Keratinocyte (primary cell): Measurements from ENCODE around the gene SRPK1. TPM values are rescaled to one million over a fixed set of nuclear protein-coding genes. Genes with fewer than 3 reads are reported as not detected.

ENCODE experiments used
- DNase-seq: peaks from one replicate; pipeline ENCODE4 v3.0.0-alpha.2; 2011; ENCODE audit warnings: low read depth, missing footprints, low spot score
- FAIRE-seq: peaks from 2 replicates; lab custom pipeline; 2011; peaks lifted over from hg19 to GRCh38; lab: Jason Lieb, UNC
- H2AFZ ChIP-seq: 2 replicates; pipeline ENCODE4 v1.6.0; 2012; ENCODE audit warnings: low read length, control low read depth, inconsistent platforms; ENCODE audit not compliant: control insufficient read depth
- H3K27ac ChIP-seq: 2 replicates; pipeline ENCODE4 v1.5.1; 2011; ENCODE audit warnings: low read length; ENCODE audit not compliant: control insufficient read depth, insufficient read depth
- H3K27me3 ChIP-seq: 3 replicates; pipeline ENCODE4 v1.6.0; 2011; ENCODE audit warnings: low read length; ENCODE audit not compliant: control insufficient read depth, insufficient read depth; ENCODE audit errors: extremely low read depth
- H3K36me3 ChIP-seq, 2 experiments: 2 replicates in 1 of 2; 3 replicates in 1 of 2; pipeline ENCODE4 v1.5.1; 2011; ENCODE audit warnings: low read length in 2 of 2, mild to moderate bottlenecking in 1 of 2; ENCODE audit not compliant: control insufficient read depth in 2 of 2, insufficient read depth in 2 of 2; ENCODE audit errors: extremely low read depth in 1 of 2
- H3K4me1 ChIP-seq: 3 replicates; pipeline ENCODE4 v1.5.1; 2011; ENCODE audit warnings: low read length; ENCODE audit not compliant: control insufficient read depth, insufficient read depth; ENCODE audit errors: extremely low read depth
- H3K4me2 ChIP-seq: 3 replicates; pipeline ENCODE4 v1.6.0; 2011; ENCODE audit warnings: low read depth, low read length; ENCODE audit not compliant: control insufficient read depth, insufficient read depth; ENCODE audit errors: extremely low read depth
- H3K4me3 ChIP-seq, 3 experiments: fragments of 200-600 bp in 1 of 3; sonication (generic) in 1 of 3; 2 replicates in 2 of 3; 3 replicates in 1 of 3; pipeline ENCODE4 v1.5.1; 2011 to 2016; ENCODE audit warnings: low read length in 3 of 3, mild to moderate bottlenecking in 3 of 3, control low read depth in 2 of 3, inconsistent platforms in 1 of 3, low read depth in 1 of 3, mixed read lengths in 1 of 3, mixed run types in 1 of 3, moderate library complexity in 1 of 3; ENCODE audit not compliant: control insufficient read depth in 2 of 3, insufficient read depth in 2 of 3; ENCODE audit errors: extremely low read depth in 1 of 3
- H3K79me2 ChIP-seq: 2 replicates; pipeline ENCODE4 v1.6.0; 2012; ENCODE audit warnings: low read length; ENCODE audit not compliant: control insufficient read depth, insufficient read depth
- H3K9ac ChIP-seq: 3 replicates; pipeline ENCODE4 v1.6.0; 2011; ENCODE audit warnings: low read length; ENCODE audit not compliant: control insufficient read depth, insufficient read depth; ENCODE audit errors: extremely low read depth
- H3K9me1 ChIP-seq: 3 replicates; pipeline ENCODE4 v1.6.0; 2011; ENCODE audit warnings: low read length; ENCODE audit not compliant: control insufficient read depth, insufficient read depth; ENCODE audit errors: extremely low read depth
- H3K9me3 ChIP-seq: 2 replicates; pipeline ENCODE4 v1.5.1; 2012; ENCODE audit warnings: low read depth, low read length; ENCODE audit not compliant: control insufficient read depth
- H4K20me1 ChIP-seq: 3 replicates; pipeline ENCODE4 v1.6.0; 2011; ENCODE audit warnings: low read length; ENCODE audit not compliant: control insufficient read depth, insufficient read depth; ENCODE audit errors: extremely low read depth
- EZH2 ChIP-seq: IDR thresholded peaks from one replicate; pipeline ENCODE4 v1.6.1; 2012; ENCODE audit warnings: inconsistent platforms, mild to moderate bottlenecking, low read length, moderate library complexity
- dilution Hi-C: fragments of 300-500 bp; cut with MboI; formaldehyde crosslinking; loops from one replicate; pipeline ENCODE4 v1.7.0; 2020; ENCODE audit warnings: low sequenced_read_pairs; ENCODE audit not compliant: extremely low pct_ligation_motif_present
- polyA plus RNA-seq, 5 experiments: library from polyadenylated mRNA; depleted of rRNA in 3 of 5; stranded (reverse) in 3 of 5; stranded (forward) in 1 of 5; unstranded in 1 of 5; fragments of >200 nt; gene quantifications; 1 replicate in 1 of 5; 2 replicates in 3 of 5; 3 replicates in 1 of 5; pipeline versions ENCODE4 v1.2.1 to v1.2.3, GENCODE V29; 2011 to 2012; ENCODE audit warnings: missing spikeins in 2 of 5, low read depth in 1 of 5, low replicate concordance in 1 of 5
- TF ChIP-seq, protein P1 (sequence below), 3 experiments: IDR thresholded peaks in 1 of 3; conservative IDR thresholded peaks in 1 of 3; optimal IDR thresholded peaks in 1 of 3; 2 replicates in 2 of 3; 3 replicates in 1 of 3; pipeline versions ENCODE3 to v1.5.1; 2011; ENCODE audit warnings: low read length in 3 of 3, mild to moderate bottlenecking in 3 of 3, moderate library complexity in 2 of 3, control low read depth in 1 of 3, inconsistent platforms in 1 of 3; ENCODE audit not compliant: insufficient read depth in 2 of 3; ENCODE audit errors: extremely low read depth in 1 of 3

Gene SRPK1
- polyA plus RNA-seq, 1 donor (not counting 4 experiments of a cell fraction or from before 2014, with no cell fraction given): 64.1 TPM

DNA sequence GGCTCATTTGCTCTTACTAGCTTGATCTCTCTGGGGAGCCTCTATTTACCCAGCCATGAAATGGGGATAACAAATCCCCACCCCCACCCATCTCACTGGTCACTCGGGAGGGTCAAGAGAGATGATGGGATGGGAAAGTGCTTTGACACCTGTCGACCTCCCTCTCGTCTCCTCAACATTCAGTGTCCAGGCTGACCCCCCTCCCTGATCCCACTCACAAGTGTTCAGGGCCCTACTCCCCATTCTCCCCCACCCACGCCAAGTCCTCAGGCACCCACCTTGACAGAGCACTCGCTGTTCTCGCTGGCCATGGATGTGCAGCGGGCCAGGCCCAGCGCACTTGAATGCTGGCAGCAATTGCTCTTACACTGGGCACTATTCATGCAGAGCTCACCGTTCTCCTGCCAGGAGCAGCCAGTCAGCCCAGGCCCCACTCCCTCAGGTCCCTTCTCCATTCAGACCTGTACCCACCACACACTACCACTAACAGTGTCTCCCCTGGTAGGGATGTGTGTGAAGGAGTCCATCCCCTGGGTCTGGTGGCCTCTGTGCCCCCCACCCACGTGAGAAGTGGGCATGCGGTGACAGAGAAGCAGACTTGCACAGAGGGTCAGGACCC, 125.3 kb downstream of the SRPK1 start:
- Histone ChIP-seq H3K9me3 (no peaks in the 10 kb centered on the region), H2AFZ (no peak overlapping the region), H3K4me2 (no peak overlapping the region), H3K9ac (no peak overlapping the region), H3K79me2 (no peaks in the 10 kb centered on the region), H3K9me1 (no peaks in the 10 kb centered on the region), H3K27me3 (no peaks in the 10 kb centered on the region), H3K27ac (no peak overlapping the region), H3K36me3 (no peaks in the 10 kb centered on the region), H4K20me1 (no peaks in the 10 kb centered on the region), H3K4me1 (no peaks in the 10 kb centered on the region), H3K4me3 (no peak overlapping the region)
- no peak for TF ChIP-seq EZH2
- TF ChIP-seq, protein P1, sequence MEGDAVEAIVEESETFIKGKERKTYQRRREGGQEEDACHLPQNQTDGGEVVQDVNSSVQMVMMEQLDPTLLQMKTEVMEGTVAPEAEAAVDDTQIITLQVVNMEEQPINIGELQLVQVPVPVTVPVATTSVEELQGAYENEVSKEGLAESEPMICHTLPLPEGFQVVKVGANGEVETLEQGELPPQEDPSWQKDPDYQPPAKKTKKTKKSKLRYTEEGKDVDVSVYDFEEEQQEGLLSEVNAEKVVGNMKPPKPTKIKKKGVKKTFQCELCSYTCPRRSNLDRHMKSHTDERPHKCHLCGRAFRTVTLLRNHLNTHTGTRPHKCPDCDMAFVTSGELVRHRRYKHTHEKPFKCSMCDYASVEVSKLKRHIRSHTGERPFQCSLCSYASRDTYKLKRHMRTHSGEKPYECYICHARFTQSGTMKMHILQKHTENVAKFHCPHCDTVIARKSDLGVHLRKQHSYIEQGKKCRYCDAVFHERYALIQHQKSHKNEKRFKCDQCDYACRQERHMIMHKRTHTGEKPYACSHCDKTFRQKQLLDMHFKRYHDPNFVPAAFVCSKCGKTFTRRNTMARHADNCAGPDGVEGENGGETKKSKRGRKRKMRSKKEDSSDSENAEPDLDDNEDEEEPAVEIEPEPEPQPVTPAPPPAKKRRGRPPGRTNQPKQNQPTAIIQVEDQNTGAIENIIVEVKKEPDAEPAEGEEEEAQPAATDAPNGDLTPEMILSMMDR (optimal IDR thresholded peaks at IDR 0.05 in 1 of 3, IDR thresholded peaks at IDR 0.05 in 1 of 3, conservative IDR thresholded peaks at IDR 0.05 in 1 of 3; ENCODE audit: extremely low read depth in 1 of 3, insufficient read depth in 2 of 3, low read length in 3 of 3): no peak
- FAIRE-seq (no peak), DNase-seq (no peak)
- dilution Hi-C loops: no loop called here

DNA sequence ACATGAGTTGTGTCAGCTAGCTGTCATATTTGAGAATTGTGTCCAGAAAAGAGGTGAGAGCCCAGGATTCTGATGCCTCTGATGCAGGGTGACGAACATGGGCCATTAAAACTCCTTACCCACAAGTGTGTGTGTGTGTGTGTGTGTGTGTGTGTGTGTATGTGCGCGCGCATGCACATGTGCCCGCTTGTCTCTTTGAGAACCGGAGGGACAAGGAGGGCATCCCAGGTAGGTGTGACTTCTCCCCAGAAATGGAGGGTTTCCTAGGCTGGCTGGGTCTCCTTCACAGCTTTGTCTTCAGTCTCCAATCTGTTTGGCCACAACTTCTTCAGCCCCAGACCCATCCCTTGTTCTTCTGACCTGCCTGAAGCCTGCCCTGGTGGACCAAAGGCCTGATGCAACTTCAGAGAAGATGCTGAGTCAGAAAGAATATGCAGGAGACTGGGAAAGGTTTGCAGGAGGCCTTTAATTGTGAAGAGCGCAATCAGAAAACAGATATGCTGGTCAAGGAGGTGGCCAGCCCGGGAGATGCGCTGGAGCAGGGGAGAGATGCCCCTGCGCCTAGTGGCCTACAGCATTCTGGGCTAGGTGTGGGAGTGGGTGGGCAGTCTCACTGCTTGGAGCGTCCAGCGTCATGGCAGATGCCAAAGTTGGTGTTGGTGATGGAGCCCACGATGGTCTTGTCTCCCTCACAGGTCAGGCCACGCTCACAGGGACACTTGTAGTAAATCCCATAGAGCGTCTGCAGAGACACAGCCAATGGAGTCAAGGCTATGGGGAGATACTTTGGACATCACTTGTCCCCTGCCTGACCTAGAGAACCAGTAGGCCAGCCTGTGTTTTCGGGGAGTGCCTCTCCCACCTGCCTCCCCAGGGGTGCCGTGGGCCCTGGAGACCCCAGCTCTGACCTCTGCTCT, 126.1 kb downstream of the SRPK1 start:
- Histone ChIP-seq H3K4me1 (no peaks in the 10 kb centered on the region), H3K79me2 (no peaks in the 10 kb centered on the region), H3K4me3 (no peak overlapping the region), H3K9me3 (no peaks in the 10 kb centered on the region), H3K36me3 (no peaks in the 10 kb centered on the region), H3K27me3 (peaks cover 2% of the 10 kb centered on the region), H3K4me2 (no peak overlapping the region), H3K27ac (no peak overlapping the region), H4K20me1 (no peaks in the 10 kb centered on the region), H3K9me1 (no peaks in the 10 kb centered on the region), H2AFZ (no peak overlapping the region), H3K9ac (no peak overlapping the region)
- TF ChIP-seq EZH2: no peak
- TF ChIP-seq, protein P1 (optimal IDR thresholded peaks at IDR 0.05 in 1 of 3, IDR thresholded peaks at IDR 0.05 in 1 of 3, conservative IDR thresholded peaks at IDR 0.05 in 1 of 3; ENCODE audit: extremely low read depth in 1 of 3, insufficient read depth in 2 of 3, low read length in 3 of 3): no peak
- dilution Hi-C loops: no loop called here
- FAIRE-seq (no peak), DNase-seq (no peak)
